HG03025 (cell line): ENCODE measurements around the gene YBX3.

Experiments
- ATAC-seq: cut with Tn5 transposase; IDR thresholded peaks from one replicate; pipeline ENCODE4 v1.9.1; 2021; ENCODE audit warnings: mild to moderate bottlenecking, moderate library complexity; ENCODE audit not compliant: unreplicated experiment, low FRiP score

YBX3 gene

GRCh38 chr12:10672231-10672868 is 50.8 kb downstream of the YBX3 start:
- ATAC-seq: no peak

DNA sequence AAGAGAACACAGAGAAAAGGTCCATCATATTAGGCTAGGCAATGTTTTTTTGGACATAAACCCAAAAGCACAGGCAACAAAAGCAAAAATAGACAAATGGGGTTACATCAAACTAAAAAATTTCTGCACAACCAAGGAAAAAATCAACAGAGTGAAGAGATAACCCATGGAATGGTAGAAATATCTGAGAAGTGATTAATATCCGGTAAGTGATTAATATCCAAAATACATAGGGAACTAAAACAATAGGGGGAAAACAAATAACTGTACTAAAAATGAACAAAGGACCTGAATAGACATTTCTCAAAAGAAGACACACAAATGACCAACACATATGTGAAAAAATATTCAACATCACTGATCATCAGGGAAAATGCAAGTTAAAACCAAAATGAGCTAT is 53.6 kb downstream of the YBX3 start:
- ATAC-seq: no peak

GRCh38 chr12:10668526-10668925 is 54.6 kb downstream of the YBX3 start:
- ATAC-seq: no peak

- no peak for ATAC-seq
These were observed 55.5 kb downstream of the YBX3 start for GRCh38 chr12:10667581-10667980.

GRCh38 chr12:10664499-10664898 is 58.6 kb downstream of the YBX3 start:
- ATAC-seq: no peak

DNA sequence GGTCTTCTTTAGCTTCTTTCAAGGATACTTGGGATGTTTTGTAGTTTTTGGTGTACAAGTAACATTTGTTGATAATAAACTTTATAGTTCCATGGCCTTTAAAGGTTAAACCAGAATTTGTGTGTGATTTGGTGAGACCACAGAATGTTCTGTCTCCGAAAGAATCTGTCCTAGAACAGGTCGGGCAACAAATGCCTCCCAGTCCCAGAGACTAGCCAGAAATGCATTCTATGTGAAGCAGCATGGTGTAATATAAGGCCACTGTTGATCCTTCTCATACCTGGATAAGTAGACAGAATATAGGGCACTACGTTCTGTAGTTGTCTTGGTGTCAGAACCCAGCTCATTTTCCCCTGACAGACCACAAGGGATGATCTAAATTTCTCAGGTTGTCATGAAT is 59.3 kb downstream of the YBX3 start:
- no peak for ATAC-seq

GRCh38 chr12:10661338-10661737 is 61.8 kb downstream of the YBX3 start:
- ATAC-seq: no peak

- ATAC-seq: no peak
These were observed 69.1 kb downstream of the YBX3 start for GRCh38 chr12:10654003-10654402.

GRCh38 chr12:10652192-10652591 is 70.9 kb downstream of the YBX3 start:
- ATAC-seq: no peak
